Loucy (cell line): ENCODE data around the gene LHFPL2.

Experiments
- EZH2phosphoT487 ChIP-seq: fragments of 200-600 bp; IDR thresholded peaks from 2 replicates; pipeline ENCODE4 v1.6.1; 2018; ENCODE audit warnings: antibody characterized with exemption, mild to moderate bottlenecking, moderate library complexity, borderline replicate concordance
- TF ChIP-seq, protein P1 (sequence below): fragments of 200-600 bp; sonication (generic); conservative IDR thresholded peaks from 2 replicates; pipeline ENCODE4 v1.5.1; 2014; ENCODE audit warnings: mild to moderate bottlenecking, antibody characterized with exemption, low read length

DNA sequence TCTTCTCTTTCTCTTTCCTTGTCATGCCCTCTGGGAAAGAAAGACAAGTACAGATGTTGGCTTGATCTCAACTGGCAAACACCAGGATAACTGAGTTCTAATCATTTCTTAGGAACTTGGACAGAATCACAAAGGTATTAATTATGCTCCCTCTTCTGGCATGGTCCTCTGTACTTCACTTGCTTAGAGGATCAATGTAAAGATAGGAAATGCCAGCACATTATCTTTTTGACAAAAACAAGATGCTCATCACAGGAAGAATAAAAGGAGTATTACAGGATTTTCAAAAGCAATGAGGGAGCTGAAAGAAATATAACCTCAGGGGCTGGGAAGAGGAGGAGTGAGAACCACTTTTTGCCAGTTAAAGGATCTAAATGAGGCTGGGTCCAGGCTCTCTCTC, 70.6 kb downstream of the LHFPL2 start:
- TF ChIP-seq, protein P1, sequence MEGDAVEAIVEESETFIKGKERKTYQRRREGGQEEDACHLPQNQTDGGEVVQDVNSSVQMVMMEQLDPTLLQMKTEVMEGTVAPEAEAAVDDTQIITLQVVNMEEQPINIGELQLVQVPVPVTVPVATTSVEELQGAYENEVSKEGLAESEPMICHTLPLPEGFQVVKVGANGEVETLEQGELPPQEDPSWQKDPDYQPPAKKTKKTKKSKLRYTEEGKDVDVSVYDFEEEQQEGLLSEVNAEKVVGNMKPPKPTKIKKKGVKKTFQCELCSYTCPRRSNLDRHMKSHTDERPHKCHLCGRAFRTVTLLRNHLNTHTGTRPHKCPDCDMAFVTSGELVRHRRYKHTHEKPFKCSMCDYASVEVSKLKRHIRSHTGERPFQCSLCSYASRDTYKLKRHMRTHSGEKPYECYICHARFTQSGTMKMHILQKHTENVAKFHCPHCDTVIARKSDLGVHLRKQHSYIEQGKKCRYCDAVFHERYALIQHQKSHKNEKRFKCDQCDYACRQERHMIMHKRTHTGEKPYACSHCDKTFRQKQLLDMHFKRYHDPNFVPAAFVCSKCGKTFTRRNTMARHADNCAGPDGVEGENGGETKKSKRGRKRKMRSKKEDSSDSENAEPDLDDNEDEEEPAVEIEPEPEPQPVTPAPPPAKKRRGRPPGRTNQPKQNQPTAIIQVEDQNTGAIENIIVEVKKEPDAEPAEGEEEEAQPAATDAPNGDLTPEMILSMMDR: no peak
- no peak for TF ChIP-seq EZH2phosphoT487
